ENCODE results near the gene SMC1B. TPM values are rescaled to one million over a fixed set of nuclear protein-coding genes. Genes with fewer than 3 reads are reported as not detected.

Gene SMC1B
- total RNA-seq, 2 experiments from 2014 or later: 0.08 TPM; not detected in 1

GRCh38 chr22:45312415-45312814 lies 101.0 kb downstream of the SMC1B start:
- H3K9me2 ChIP-seq (ENCODE audit: insufficient read depth, low read length): no peaks in the 10 kb centered on the region
- no peak overlapping the region for H3K27ac ChIP-seq (ENCODE audit: low read depth, low read length, poor library complexity, severe bottlenecking)
- H3K36me3 ChIP-seq (ENCODE audit: insufficient read depth, low read length): 0 out of 2 replicates have a peak, but pooled peaks cover 5% of the 10 kb centered on the region
- no peaks in the 10 kb centered on the region for H3K9me3 ChIP-seq (ENCODE audit: low read length)
- H3K4me1 ChIP-seq (ENCODE audit: insufficient read depth, low read length, poor library complexity, severe bottlenecking): peaks cover 22% of the 10 kb centered on the region
- TF ChIP-seq CTCF (conservative IDR thresholded peaks at IDR 0.05; ENCODE audit: low read length) (no peak), EZH2phosphoT487 (IDR thresholded peaks at IDR 0.05; ENCODE audit: borderline replicate concordance, low read depth, low read length) (no peak)
- H3K4me3 ChIP-seq (ENCODE audit: low read depth, low read length, poor library complexity, severe bottlenecking): no peak overlapping the region
- intact Hi-C loops (cut with micrococcal nuclease; ENCODE audit: unreplicated experiment): no loop called here
- H3K4me2 ChIP-seq (ENCODE audit: low read length): no peak overlapping the region
- ChIA-PET CTCF (ENCODE audit: unreplicated experiment) (no interaction called here), POLR2A (interaction anchor here (0.6 kb wide), 1 partner anchor 88 kb away, joined by 3 read pairs; no protein-coding TSS in a partner anchor)
- peaks cover 18% of the 10 kb centered on the region; the same call in 1 of the 2 replicates for H3K79me2 ChIP-seq (ENCODE audit: insufficient read depth, low read depth, low read length)
- no peak overlapping the region for H2AFZ ChIP-seq (ENCODE audit: low read length)
- no peak for DNase-seq (ENCODE audit: low spot score)
- H4K20me1 ChIP-seq (ENCODE audit: insufficient read depth, low read length): peaks cover 12% of the 10 kb centered on the region; the same call in 1 of the 2 replicates
- BruUV-seq (replicated peaks): no TSS peak

DNA sequence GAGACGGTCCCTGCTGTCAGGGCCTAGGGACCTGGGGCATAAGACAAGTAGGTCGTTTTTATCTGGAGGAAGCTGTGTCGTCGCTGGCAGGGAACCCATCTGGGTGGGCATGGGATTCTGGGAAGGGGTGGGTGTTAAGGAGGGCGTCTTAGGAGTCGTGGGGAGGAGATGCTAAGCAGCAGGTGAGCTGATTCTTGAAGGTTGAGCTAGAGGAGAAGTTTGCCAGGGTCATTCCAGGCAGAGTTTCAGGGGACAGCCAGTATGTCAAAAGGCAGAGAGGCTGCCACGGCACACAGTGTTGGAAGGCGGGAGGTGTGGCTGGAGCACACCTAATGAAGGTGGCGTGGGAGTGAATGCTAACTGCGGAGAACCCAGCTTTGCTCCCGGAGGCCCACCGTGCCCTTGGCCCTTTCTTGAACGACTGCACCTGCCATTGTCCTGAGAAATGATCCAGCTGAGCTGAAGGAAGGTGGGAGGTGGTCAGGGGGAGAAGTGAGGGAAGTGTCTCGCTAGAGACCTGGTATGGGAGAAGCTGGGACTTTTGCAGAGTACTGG lies 102.3 kb downstream of the SMC1B start:
- Histone ChIP-seq H3K36me3 (ENCODE audit: insufficient read depth, low read length) (0 out of 2 replicates have a peak, but pooled peaks cover 5% of the 10 kb centered on the region), H3K4me2 (ENCODE audit: low read length) (peak overlapping the region; percentile 97), H3K79me2 (ENCODE audit: insufficient read depth, low read depth, low read length) (peaks cover 18% of the 10 kb centered on the region; the same call in 1 of the 2 replicates), H3K4me3 (ENCODE audit: low read depth, low read length, poor library complexity, severe bottlenecking) (peak overlapping the region; percentile 99), H3K9me3 (ENCODE audit: low read length) (no peaks in the 10 kb centered on the region), H3K9me2 (ENCODE audit: insufficient read depth, low read length) (no peaks in the 10 kb centered on the region), H2AFZ (ENCODE audit: low read length) (no peak overlapping the region), H4K20me1 (ENCODE audit: insufficient read depth, low read length) (peaks cover 12% of the 10 kb centered on the region; the same call in 1 of the 2 replicates), H3K4me1 (ENCODE audit: insufficient read depth, low read length, poor library complexity, severe bottlenecking) (peaks cover 22% of the 10 kb centered on the region), H3K27ac (ENCODE audit: low read depth, low read length, poor library complexity, severe bottlenecking) (no peak overlapping the region)
- intact Hi-C loops (cut with micrococcal nuclease; ENCODE audit: unreplicated experiment): no loop called here
- BruUV-seq (replicated peaks): no TSS peak
- ChIA-PET POLR2A (interaction anchor here (0.7 kb wide), 1 partner anchor 23 kb away, joined by 3 read pairs; no protein-coding TSS in a partner anchor), CTCF (ENCODE audit: unreplicated experiment) (no interaction called here)
- no peak for TF ChIP-seq EZH2phosphoT487 (IDR thresholded peaks at IDR 0.05; ENCODE audit: borderline replicate concordance, low read depth, low read length)
- TF ChIP-seq CTCF (conservative IDR thresholded peaks at IDR 0.05; ENCODE audit: low read length): no peak
- DNase-seq (ENCODE audit: low spot score): no peak

GRCh38 chr22:45310331-45310976 lies 102.9 kb downstream of the SMC1B start:
- Histone ChIP-seq H3K4me2 (ENCODE audit: low read length) (peak overlapping the region; percentile 97), H4K20me1 (ENCODE audit: insufficient read depth, low read length) (peaks cover 12% of the 10 kb centered on the region; the same call in 1 of the 2 replicates), H3K27ac (ENCODE audit: low read depth, low read length, poor library complexity, severe bottlenecking) (peak overlapping the region; percentile 59), H2AFZ (ENCODE audit: low read length) (peak overlapping the region; percentile 74), H3K4me3 (ENCODE audit: low read depth, low read length, poor library complexity, severe bottlenecking) (peak overlapping the region; percentile 99), H3K79me2 (ENCODE audit: insufficient read depth, low read depth, low read length) (peaks cover 18% of the 10 kb centered on the region; the same call in 1 of the 2 replicates), H3K4me1 (ENCODE audit: insufficient read depth, low read length, poor library complexity, severe bottlenecking) (peaks cover 22% of the 10 kb centered on the region), H3K36me3 (ENCODE audit: insufficient read depth, low read length) (0 out of 2 replicates have a peak, but pooled peaks cover 5% of the 10 kb centered on the region), H3K9me2 (ENCODE audit: insufficient read depth, low read length) (no peaks in the 10 kb centered on the region), H3K9me3 (ENCODE audit: low read length) (no peaks in the 10 kb centered on the region)
- TF ChIP-seq CTCF (conservative IDR thresholded peaks at IDR 0.05; ENCODE audit: low read length): no peak
- TF ChIP-seq EZH2phosphoT487 (IDR thresholded peaks at IDR 0.05; ENCODE audit: borderline replicate concordance, low read depth, low read length): no peak
- no TSS peak for BruUV-seq (replicated peaks)
- intact Hi-C loops (cut with micrococcal nuclease; ENCODE audit: unreplicated experiment): no loop called here
- ChIA-PET POLR2A (no interaction called here), CTCF (ENCODE audit: unreplicated experiment) (no interaction called here)
- peak; percentile 40 for DNase-seq (ENCODE audit: low spot score)
